SK-N-SH (cell line): ENCODE measurements around the gene RNF13. TPM values are rescaled to one million over a fixed set of nuclear protein-coding genes. Genes with fewer than 3 reads are reported as not detected.
"Not testable (repeated sequence)": the region's sequence is repeated elsewhere in the genome, so short reads cannot be mapped to it uniquely, and the experiment has no call there.

Source experiments
- CTCF ChIA-PET: fragments of 300-600, 350-600 bp; formaldehyde crosslinking; extraction: SDS; loops from one replicate; lab custom pipeline; 2021; lab: Yijun Ruan, JAX
- POLR2A ChIA-PET: fragments of 350-600 bp; sonication (Branson Sonifier 250); formaldehyde crosslinking; extraction: SDS; loops from one replicate; lab custom pipeline; 2020; ENCODE audit warnings: antibody characterized with exemption, inconsistent platforms; lab: Yijun Ruan, JAX
- DNase-seq: peaks from one replicate; pipeline ENCODE4 v3.0.0; 2012
- H2AFZ ChIP-seq: fragments of 200-600 bp; sonication (generic); 2 replicates; pipeline ENCODE4 v1.8.1; 2016; ENCODE audit warnings: antibody characterized with exemption, mild to moderate bottlenecking, low read depth
- H3F3A ChIP-seq: fragments of 200-600 bp; sonication (generic); replicated peaks from 2 replicates; pipeline ENCODE3; 2016; ENCODE audit warnings: antibody characterized with exemption, mild to moderate bottlenecking; ENCODE audit not compliant: insufficient read depth
- H3K27ac ChIP-seq, 2 experiments: fragments of 200-500 bp in 1 of 2; fragments of 200-600 bp in 1 of 2; sonication (Bioruptor generic) in 1 of 2; sonication (generic), shearing (Covaris generic) in 1 of 2; 2 replicates each; pipeline versions ENCODE4 v1.5.1 to v1.6.1; 2014 to 2016; ENCODE audit warnings: low read depth in 2 of 2, inconsistent platforms in 1 of 2, low read length in 1 of 2, mild to moderate bottlenecking in 1 of 2, mixed read lengths in 1 of 2
- H3K27me3 ChIP-seq: fragments of 200-600 bp; sonication (generic), shearing (Covaris generic); 2 replicates; pipeline ENCODE4 v1.6.1; 2016; ENCODE audit warnings: mixed run types; ENCODE audit not compliant: insufficient read depth
- H3K36me3 ChIP-seq, 2 experiments: fragments of 200-500 bp in 1 of 2; fragments of 200-600 bp in 1 of 2; sonication (Bioruptor generic) in 1 of 2; sonication (generic) in 1 of 2; replicated peaks in 1 of 2; 2 replicates each; pipeline versions ENCODE3 to v1.5.1; 2014 to 2016; ENCODE audit warnings: low read length in 1 of 2, mild to moderate bottlenecking in 1 of 2; ENCODE audit not compliant: insufficient read depth in 2 of 2, control insufficient read depth in 1 of 2
- H3K4me1 ChIP-seq, 2 experiments: fragments of 200-500 bp in 1 of 2; fragments of 200-600 bp in 1 of 2; sonication (Bioruptor generic) in 1 of 2; sonication (generic), shearing (Covaris generic) in 1 of 2; 2 replicates each; pipeline versions ENCODE4 v1.5.1 to v1.6.1; 2014 to 2016; ENCODE audit warnings: low read depth in 1 of 2, low read length in 1 of 2, mixed run types in 1 of 2; ENCODE audit not compliant: insufficient read depth in 2 of 2, control insufficient read depth in 1 of 2
- H3K4me2 ChIP-seq: fragments of 200-600 bp; sonication (generic), shearing (Covaris generic); 2 replicates; pipeline ENCODE4 v1.6.1; 2017; ENCODE audit warnings: mixed run types
- H3K4me3 ChIP-seq, 2 experiments: fragments of 200-500 bp in 1 of 2; fragments of 200-600 bp in 1 of 2; sonication (Bioruptor generic) in 1 of 2; sonication (generic), shearing (Covaris generic) in 1 of 2; 2 replicates each; pipeline versions ENCODE4 v1.5.1 to v1.8.1; 2014 to 2016; ENCODE audit warnings: low read depth in 2 of 2, inconsistent platforms in 1 of 2, low read length in 1 of 2, mild to moderate bottlenecking in 1 of 2, mixed read lengths in 1 of 2, moderate library complexity in 1 of 2
- H3K79me2 ChIP-seq: fragments of 200-600 bp; sonication (generic); 2 replicates; pipeline ENCODE4 v1.8.1; 2017; ENCODE audit warnings: mild to moderate bottlenecking; ENCODE audit not compliant: insufficient read depth
- H3K9ac ChIP-seq: fragments of 200-600 bp; sonication (generic); 2 replicates; pipeline ENCODE4 v1.6.1; 2017; ENCODE audit warnings: mixed run types
- H3K9me2 ChIP-seq: fragments of 200-600 bp; sonication (generic); 2 replicates; pipeline ENCODE4 v1.6.1; 2017; ENCODE audit warnings: mixed run types
- H3K9me3 ChIP-seq: fragments of 200-600 bp; sonication (generic); 2 replicates; pipeline ENCODE4 v1.6.1; 2017; ENCODE audit warnings: mixed run types, mild to moderate bottlenecking, moderate library complexity
- H4K20me1 ChIP-seq: fragments of 200-600 bp; sonication (generic); 2 replicates; pipeline ENCODE4 v1.6.1; 2017; ENCODE audit warnings: mild to moderate bottlenecking, mixed run types; ENCODE audit not compliant: insufficient read depth
- CHD2 ChIP-seq: fragments of 150-350 bp; IDR thresholded peaks from 2 replicates; pipeline ENCODE4 v1.6.1; 2018; ENCODE audit warnings: low read length; ENCODE audit not compliant: partially characterized antibody
- MXI1 ChIP-seq: IDR thresholded peaks from 2 replicates; pipeline ENCODE4 v1.6.1; 2012; ENCODE audit warnings: mild to moderate bottlenecking, low read depth, low read length, improper control_type of control experiment
- NRF1 ChIP-seq: IDR thresholded peaks from 2 replicates; pipeline ENCODE4 v1.6.1; 2012; ENCODE audit warnings: low read depth, mild to moderate bottlenecking, low read length
- RAD21 ChIP-seq: IDR thresholded peaks from 2 replicates; pipeline ENCODE4 v1.6.1; 2012; ENCODE audit warnings: mild to moderate bottlenecking, low read length
- TEAD4 ChIP-seq: IDR thresholded peaks from 2 replicates; pipeline ENCODE4 v1.4.0; 2012; ENCODE audit warnings: mild to moderate bottlenecking, borderline replicate concordance; ENCODE audit not compliant: insufficient read depth
- YY1 ChIP-seq: IDR thresholded peaks from 2 replicates; pipeline ENCODE4 v1.4.0; 2012; ENCODE audit warnings: low read depth, mild to moderate bottlenecking
- WGBS: methylation state at CpG from one replicate; pipeline ENCODE4 v1.1.6; 2017; ENCODE audit warnings: low lambda C conversion rate; 5-methylcytosine and 5-hydroxymethylcytosine counted together
- polyA plus RNA-seq, 3 experiments: library from polyadenylated mRNA; depleted of rRNA; stranded (reverse); fragments of >200 nt; gene quantifications; 2 replicates each; pipeline ENCODE4 v1.2.3, GENCODE V29; 2012
- TF ChIP-seq, protein P1 (sequence below): IDR thresholded peaks from 2 replicates; pipeline ENCODE4 v1.4.0; 2012; ENCODE audit warnings: low read depth, borderline replicate concordance
- TF ChIP-seq, protein P2 (sequence below): fragments of 150-350 bp; IDR thresholded peaks from 2 replicates; pipeline ENCODE4 v1.6.1; 2016; ENCODE audit warnings: mild to moderate bottlenecking, low read depth, low read length

Gene RNF13
- polyA plus RNA-seq, 1 of the 3 experiments (the other 2 are of a cell fraction), result 14.9 TPM

DNA sequence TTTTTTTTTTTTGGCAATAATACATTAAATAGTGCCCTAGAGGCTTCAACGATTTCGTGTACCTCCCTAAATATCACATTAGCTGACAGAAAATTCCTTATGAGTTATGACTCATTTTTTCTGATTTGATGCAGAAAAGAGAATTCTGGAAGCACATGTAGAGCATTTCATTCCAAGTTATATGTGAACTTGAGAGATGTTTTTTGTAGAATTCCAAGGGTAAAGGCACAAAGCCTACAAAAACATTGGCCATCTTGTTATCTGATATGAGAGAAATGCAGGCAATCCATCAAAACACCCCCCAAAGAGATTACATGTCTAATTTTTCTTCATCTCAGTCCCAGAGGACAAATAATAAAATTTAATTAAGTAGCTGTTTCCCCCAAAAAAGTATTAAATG lies 164.4 kb downstream of the RNF13 start (continued):
- TF ChIP-seq, protein P1, sequence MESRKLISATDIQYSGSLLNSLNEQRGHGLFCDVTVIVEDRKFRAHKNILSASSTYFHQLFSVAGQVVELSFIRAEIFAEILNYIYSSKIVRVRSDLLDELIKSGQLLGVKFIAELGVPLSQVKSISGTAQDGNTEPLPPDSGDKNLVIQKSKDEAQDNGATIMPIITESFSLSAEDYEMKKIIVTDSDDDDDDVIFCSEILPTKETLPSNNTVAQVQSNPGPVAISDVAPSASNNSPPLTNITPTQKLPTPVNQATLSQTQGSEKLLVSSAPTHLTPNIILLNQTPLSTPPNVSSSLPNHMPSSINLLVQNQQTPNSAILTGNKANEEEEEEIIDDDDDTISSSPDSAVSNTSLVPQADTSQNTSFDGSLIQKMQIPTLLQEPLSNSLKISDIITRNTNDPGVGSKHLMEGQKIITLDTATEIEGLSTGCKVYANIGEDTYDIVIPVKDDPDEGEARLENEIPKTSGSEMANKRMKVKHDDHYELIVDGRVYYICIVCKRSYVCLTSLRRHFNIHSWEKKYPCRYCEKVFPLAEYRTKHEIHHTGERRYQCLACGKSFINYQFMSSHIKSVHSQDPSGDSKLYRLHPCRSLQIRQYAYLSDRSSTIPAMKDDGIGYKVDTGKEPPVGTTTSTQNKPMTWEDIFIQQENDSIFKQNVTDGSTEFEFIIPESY, result no peak
- TF ChIP-seq CHD2 (no peak), YY1 (no peak), RAD21 (no peak), NRF1 (no peak), TEAD4 (peak; percentile 45; the same call in 1 of the 2 replicates), MXI1 (no peak)
- TF ChIP-seq, protein P2, sequence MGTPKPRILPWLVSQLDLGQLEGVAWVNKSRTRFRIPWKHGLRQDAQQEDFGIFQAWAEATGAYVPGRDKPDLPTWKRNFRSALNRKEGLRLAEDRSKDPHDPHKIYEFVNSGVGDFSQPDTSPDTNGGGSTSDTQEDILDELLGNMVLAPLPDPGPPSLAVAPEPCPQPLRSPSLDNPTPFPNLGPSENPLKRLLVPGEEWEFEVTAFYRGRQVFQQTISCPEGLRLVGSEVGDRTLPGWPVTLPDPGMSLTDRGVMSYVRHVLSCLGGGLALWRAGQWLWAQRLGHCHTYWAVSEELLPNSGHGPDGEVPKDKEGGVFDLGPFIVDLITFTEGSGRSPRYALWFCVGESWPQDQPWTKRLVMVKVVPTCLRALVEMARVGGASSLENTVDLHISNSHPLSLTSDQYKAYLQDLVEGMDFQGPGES, result no peak

DNA sequence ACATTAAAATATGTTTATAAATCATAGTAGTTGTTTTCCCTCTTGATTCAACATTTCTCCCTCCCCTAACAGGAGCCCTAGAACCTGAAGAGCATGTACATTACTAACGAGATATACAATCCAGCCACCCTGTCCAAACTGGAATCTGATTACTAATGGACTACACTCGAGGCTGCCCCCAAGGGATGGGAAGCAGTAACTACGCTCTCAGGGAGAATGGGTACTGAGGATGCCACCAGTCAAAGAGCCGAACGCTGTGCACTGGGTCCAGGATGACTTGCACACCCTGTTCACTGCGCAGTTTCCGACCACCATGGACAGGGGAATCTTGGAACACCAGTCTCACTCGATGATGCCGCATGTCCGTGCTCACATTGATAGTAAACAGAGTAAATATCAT lies 169.0 kb downstream of the RNF13 start:
- H3F3A ChIP-seq, POLR2A ChIA-PET, H3K9me3 ChIP-seq, DNase-seq, H3K27ac ChIP-seq, H3K79me2 ChIP-seq, H3K9me2 ChIP-seq, H3K4me1 ChIP-seq, H3K9ac ChIP-seq, H4K20me1 ChIP-seq, H3K4me2 ChIP-seq, H3K27me3 ChIP-seq, H3K4me3 ChIP-seq, H2AFZ ChIP-seq, H3K36me3 ChIP-seq: not testable (repeated sequence)
- 88% methylated on average over 3 of the region's 10 CpGs for WGBS
- CTCF ChIA-PET, result interaction anchor here (1.2 kb wide), 1 partner anchor 90 kb away, joined by 3 read pairs; no protein-coding TSS in a partner anchor

DNA sequence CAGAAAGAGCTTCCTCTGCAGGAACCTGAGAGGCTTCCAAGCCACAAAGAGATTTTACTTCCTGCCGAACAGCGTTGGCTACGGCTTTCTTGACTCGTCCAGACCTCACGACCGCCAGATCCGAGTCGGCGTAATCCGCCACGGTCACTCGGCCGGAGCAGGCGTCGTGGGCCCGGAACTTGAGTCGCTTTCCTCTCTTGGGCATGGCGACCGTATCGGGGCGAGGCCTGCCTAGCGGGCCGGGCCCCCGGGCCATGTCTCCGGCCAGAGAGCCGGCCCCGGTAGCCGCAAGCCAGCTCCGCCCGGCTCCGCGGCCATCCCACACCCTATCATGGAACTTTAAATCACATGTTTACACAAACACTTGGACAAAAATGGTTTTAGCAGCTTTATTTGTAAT lies 170.0 kb downstream of the RNF13 start:
- H3K9ac ChIP-seq, H3K4me3 ChIP-seq, H3K27me3 ChIP-seq, H3K79me2 ChIP-seq, H3F3A ChIP-seq, H3K9me3 ChIP-seq, H3K4me1 ChIP-seq, H3K36me3 ChIP-seq, H4K20me1 ChIP-seq, DNase-seq, H3K27ac ChIP-seq, POLR2A ChIA-PET, H3K4me2 ChIP-seq, H2AFZ ChIP-seq, H3K9me2 ChIP-seq: not testable (repeated sequence)
- 94% methylated on average over 32 of the region's 32 CpGs for WGBS
- CTCF ChIA-PET, result interaction anchor here (1.6 kb wide), 1 partner anchor 201 kb away, joined by 7 read pairs; no protein-coding TSS in a partner anchor
